HuH-7 (cell line): Measurements from ENCODE around the gene LYZL2.
"Not testable (repeated sequence)": the region's sequence is repeated elsewhere in the genome, so short reads cannot be mapped to it uniquely, and the experiment has no call there.

Experiments used
- DNase-seq: peaks from one replicate; pipeline ENCODE4 v3.0.0; 2011; ENCODE audit warnings: low spot score

The LYZL2 gene

GRCh38 chr10:30637881-30638467 lies 8.4 kb upstream of the LYZL2 start:
- peak; percentile 10 for DNase-seq

GRCh38 chr10:30631188-30631587 lies 1.6 kb upstream of the LYZL2 start:
- DNase-seq, result no peak

GRCh38 chr10:30630571-30630970 lies 1.0 kb upstream of the LYZL2 start:
- DNase-seq, result no peak

GRCh38 chr10:30628576-30628975 lies 977 bp downstream of the LYZL2 start:
- not testable (repeated sequence) for DNase-seq

- DNase-seq, result not testable (repeated sequence)
Observed at GRCh38 chr10:30626837-30627236, 2.7 kb downstream of the LYZL2 start.

- DNase-seq, result not testable (repeated sequence)
Observed at GRCh38 chr10:30626196-30626595, 3.4 kb downstream of the LYZL2 start.

GRCh38 chr10:30625080-30625479 lies 4.5 kb downstream of the LYZL2 start:
- DNase-seq, result no peak

- DNase-seq, result no peak
Observed at GRCh38 chr10:30619966-30620365, 9.6 kb downstream of the LYZL2 start.

- peak; percentile 55 for DNase-seq
Observed at GRCh38 chr10:30617070-30617469, 12.5 kb downstream of the LYZL2 start.

GRCh38 chr10:30611041-30611440 lies 18.5 kb downstream of the LYZL2 start:
- DNase-seq, result not testable (repeated sequence)

GRCh38 chr10:30607814-30608213 lies 21.7 kb downstream of the LYZL2 start:
- DNase-seq, result no peak

- DNase-seq, result no peak
Observed at GRCh38 chr10:30606313-30606712, 23.2 kb downstream of the LYZL2 start.

- DNase-seq, result not testable (repeated sequence)
Observed at GRCh38 chr10:30605341-30606121, 24.0 kb downstream of the LYZL2 start.

- DNase-seq, result no peak
Observed at GRCh38 chr10:30603589-30603988, 26.0 kb downstream of the LYZL2 start.

- DNase-seq, result no peak
Observed at GRCh38 chr10:30602747-30603146, 26.8 kb downstream of the LYZL2 start.

- no peak for DNase-seq
Observed at GRCh38 chr10:30600005-30600404, 29.5 kb downstream of the LYZL2 start.

- DNase-seq, result no peak
Observed at GRCh38 chr10:30598105-30598776, 31.3 kb downstream of the LYZL2 start.

GRCh38 chr10:30597433-30597824 lies 32.1 kb downstream of the LYZL2 start:
- not testable (repeated sequence) for DNase-seq

GRCh38 chr10:30596493-30597432 lies 32.8 kb downstream of the LYZL2 start:
- DNase-seq, result not testable (repeated sequence)

GRCh38 chr10:30596013-30596412 lies 33.5 kb downstream of the LYZL2 start:
- no peak for DNase-seq

- DNase-seq, result no peak
Observed at GRCh38 chr10:30594077-30594476, 35.5 kb downstream of the LYZL2 start.

- DNase-seq, result not testable (repeated sequence)
Observed at GRCh38 chr10:30592770-30593169, 36.8 kb downstream of the LYZL2 start.
